GM12892 (cell line): Measurements from ENCODE around the gene LGR6.

Experiments used
- POLR2A ChIP-seq: IDR thresholded peaks from 2 replicates; pipeline ENCODE4 v1.6.1; 2011; ENCODE audit warnings: low read depth, low read length, control low read depth
- POLR2AphosphoS5 ChIP-seq: IDR thresholded peaks from 2 replicates; pipeline ENCODE4 v1.6.1; 2011; ENCODE audit warnings: low read depth, low read length, control low read depth
- TAF1 ChIP-seq: IDR thresholded peaks from 2 replicates; pipeline ENCODE4 v1.6.1; 2011; ENCODE audit warnings: low read depth, mild to moderate bottlenecking, control low read depth, low read length, borderline replicate concordance

DNA sequence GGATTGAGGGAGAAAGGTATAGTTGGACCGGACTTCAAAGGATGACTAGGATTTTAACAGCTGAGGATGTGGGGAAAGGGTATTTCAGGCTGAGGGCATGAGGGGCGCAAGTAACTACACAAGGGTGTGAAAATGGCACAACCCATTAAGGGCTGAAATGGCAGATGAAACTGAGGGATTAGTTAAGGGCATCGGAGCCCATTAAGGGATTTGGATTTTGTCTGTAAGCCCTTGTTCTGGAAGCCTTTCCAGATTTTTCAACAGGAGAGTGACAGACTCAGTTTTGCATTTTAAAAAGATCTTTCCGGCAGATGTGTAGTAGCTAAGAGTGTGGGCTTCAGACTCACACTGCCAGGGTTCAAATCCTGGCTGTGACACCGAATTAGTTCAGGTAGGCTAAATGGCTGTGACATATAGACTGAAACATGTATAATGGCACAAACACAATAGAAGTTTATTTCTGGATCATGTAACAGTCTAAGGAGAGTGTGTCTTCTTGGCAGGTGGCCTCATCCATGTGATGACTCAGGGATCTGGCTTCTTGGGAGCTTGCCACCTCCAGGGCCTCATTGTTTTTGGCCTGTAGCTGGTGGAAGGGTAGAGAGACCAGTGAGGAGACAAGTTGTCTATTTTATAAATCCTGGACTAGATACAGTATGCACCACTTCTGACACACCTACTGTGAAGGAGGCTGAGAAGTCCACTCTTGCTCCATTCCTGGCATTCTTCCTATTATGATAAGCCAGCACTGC, 98.5 kb downstream of the LGR6 start:
- TF ChIP-seq POLR2AphosphoS5 = no peak
- TF ChIP-seq TAF1 = no peak
- TF ChIP-seq POLR2A = no peak
